T1000 (cell line): Measurements from ENCODE around the gene MVD.

ENCODE experiments used
- DNase-seq: peaks from one replicate; lab custom pipeline; 2025; ENCODE audit warnings: mixed read lengths; lab: John Stamatoyannopoulos, UW

Gene MVD

DNA sequence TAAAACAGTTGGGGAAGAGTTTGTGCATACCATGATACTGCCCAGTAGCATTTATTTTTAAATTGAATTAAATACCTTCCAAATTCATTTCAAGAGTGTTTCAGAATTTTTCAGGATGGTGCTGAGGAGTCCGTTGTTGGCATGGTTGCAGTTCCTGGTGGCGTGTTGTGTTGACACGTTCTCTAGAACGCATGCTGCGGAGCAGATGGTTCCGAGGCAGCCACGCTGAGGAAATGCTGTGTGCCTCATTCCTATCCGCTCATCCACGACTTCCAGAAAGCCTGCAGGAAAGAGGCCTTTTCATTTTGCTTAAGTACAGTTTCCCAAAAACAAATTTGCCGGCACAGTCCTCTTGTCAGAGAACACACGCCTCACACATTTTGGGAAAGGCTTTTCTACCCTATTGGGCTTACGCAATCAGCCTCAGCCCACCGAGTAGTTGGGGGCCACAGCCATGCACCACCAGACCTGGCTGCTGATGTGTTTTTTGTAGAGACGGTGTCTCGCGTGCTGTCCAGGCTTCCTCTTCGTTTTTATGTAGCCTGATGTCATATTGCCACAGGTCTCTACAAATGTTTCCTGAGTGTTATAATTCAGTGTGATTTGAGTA, 56.6 kb downstream of the MVD start:
- no peak for DNase-seq

GRCh38 chr16:88605186-88606147, 57.4 kb downstream of the MVD start:
- DNase-seq, result no peak

- no peak for DNase-seq
These were observed 60.8 kb downstream of the MVD start for GRCh38 chr16:88602091-88602490.
